ENCODE results near the gene C1QL1.

Gene C1QL1

DNA sequence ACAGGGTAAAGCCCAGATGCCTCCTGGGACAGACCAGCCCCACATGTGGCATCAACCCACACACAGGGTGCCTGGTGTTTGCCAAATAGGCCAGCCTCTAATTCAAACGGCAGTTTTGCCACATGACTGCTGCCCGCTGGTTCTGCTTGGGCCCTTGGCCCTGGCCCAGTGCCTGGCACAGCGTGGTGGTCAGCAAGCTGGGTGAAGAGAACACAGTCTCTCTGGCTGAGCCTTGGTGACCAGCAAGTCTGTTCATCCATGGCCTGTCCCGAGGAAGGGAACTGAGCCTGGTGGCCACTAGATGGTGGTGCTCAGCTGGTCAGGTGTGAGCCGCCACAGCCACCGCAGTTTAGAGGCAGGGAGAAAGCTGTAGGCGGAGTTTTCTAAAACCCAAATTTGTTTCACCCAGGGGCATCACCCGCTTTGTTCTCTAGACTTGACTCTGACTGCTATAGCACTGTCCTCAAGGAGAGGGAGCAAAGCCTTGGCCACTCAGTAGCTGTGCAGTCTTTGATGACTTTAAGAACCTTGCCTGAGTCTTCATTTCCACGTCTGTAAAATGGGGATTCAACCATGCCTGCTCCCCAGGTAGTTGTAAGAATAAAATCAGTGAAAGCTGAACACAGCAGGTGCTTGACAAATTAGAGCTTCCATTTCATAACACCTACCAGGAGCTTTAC is 48.1 kb downstream of the C1QL1 start:
- TF ChIP-seq, protein P1, sequence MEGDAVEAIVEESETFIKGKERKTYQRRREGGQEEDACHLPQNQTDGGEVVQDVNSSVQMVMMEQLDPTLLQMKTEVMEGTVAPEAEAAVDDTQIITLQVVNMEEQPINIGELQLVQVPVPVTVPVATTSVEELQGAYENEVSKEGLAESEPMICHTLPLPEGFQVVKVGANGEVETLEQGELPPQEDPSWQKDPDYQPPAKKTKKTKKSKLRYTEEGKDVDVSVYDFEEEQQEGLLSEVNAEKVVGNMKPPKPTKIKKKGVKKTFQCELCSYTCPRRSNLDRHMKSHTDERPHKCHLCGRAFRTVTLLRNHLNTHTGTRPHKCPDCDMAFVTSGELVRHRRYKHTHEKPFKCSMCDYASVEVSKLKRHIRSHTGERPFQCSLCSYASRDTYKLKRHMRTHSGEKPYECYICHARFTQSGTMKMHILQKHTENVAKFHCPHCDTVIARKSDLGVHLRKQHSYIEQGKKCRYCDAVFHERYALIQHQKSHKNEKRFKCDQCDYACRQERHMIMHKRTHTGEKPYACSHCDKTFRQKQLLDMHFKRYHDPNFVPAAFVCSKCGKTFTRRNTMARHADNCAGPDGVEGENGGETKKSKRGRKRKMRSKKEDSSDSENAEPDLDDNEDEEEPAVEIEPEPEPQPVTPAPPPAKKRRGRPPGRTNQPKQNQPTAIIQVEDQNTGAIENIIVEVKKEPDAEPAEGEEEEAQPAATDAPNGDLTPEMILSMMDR (IDR thresholded peaks at IDR 0.05; ENCODE audit: control extremely low read depth, extremely low read depth, low read depth, missing control alignments) = peak; percentile 92
- ChIA-PET POLR2A (interaction anchor here (0.9 to 1.7 kb wide), 2 partner anchors 229 to 232 kb away, joined by 3 to 11 read pairs; partner anchors contain the start of gene HEXIM1), CTCF (interaction anchor here (0.7 to 12.6 kb wide), 53 partner anchors 10 to 278 kb away, joined by 3 to 196 read pairs (median 5); partner anchors contain the start of genes ACBD4, HEXIM1, NMT1 and PLCD3)
- peak; percentile 90 for DNase-seq (ENCODE audit: extremely low spot score)

DNA sequence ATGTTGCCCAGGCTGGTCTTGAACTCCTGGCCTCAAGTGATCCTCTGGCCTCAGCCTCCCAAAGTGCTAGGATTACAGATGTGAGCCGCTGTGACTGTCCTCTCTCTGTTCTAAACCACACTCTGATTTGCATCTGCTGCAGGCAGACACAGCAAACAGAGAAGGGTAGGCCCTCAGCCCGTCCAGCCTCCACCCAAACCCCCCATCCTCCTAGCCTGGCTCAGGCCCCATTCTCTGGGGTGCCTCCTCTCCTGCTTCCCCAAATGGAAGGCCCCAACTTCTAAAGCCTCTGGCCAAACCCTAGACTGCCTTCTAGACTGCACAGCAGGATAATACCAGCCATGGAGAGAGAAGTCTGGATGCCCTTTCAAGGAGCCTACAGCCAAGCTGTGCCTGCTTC is 48.7 kb downstream of the C1QL1 start:
- TF ChIP-seq, protein P1 (IDR thresholded peaks at IDR 0.05; ENCODE audit: control extremely low read depth, extremely low read depth, low read depth, missing control alignments) = no peak
- DNase-seq (ENCODE audit: extremely low spot score) = no peak
- ChIA-PET POLR2A (interaction anchor here (0.6 kb wide), 1 partner anchor 493 kb away, joined by 4 read pairs; no protein-coding TSS in a partner anchor), CTCF (interaction anchor here (0.9 to 12.6 kb wide), 30 partner anchors 9 to 279 kb away, joined by 3 to 196 read pairs (median 6); partner anchors contain the start of genes ACBD4 and PLCD3)

DNA sequence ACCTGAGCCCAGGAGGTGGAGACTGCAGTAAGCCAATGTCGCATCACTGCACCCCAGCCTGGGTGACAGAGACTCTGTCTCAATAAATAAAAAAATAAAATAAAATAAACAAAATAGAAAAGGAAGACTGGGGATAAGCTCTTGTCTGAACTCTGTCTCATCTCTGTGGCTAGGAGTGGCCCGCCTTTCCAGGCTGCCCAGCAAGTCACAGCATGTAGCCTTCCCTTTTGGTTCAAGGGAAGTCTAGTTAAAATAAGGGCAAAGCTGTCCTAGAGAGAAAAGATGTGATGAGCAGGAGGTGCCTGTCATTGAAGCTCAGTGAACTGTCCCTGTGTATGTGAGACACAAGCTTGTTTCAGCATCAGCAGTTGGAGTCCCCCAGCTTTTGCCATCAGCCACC is 50.1 kb downstream of the C1QL1 start:
- POLR2A ChIA-PET = interaction anchor here (0.6 kb wide), 1 partner anchor 1144 kb away, joined by 3 read pairs; no protein-coding TSS in a partner anchor
- CTCF ChIA-PET = interaction anchor here (0.8 to 12.6 kb wide), 14 partner anchors 8 to 279 kb away, joined by 3 to 196 read pairs (median 4); partner anchors contain the start of genes ACBD4 and EFTUD2
- DNase-seq (ENCODE audit: extremely low spot score) = no peak
- TF ChIP-seq, protein P1 (IDR thresholded peaks at IDR 0.05; ENCODE audit: control extremely low read depth, extremely low read depth, low read depth, missing control alignments) = no peak

DNA sequence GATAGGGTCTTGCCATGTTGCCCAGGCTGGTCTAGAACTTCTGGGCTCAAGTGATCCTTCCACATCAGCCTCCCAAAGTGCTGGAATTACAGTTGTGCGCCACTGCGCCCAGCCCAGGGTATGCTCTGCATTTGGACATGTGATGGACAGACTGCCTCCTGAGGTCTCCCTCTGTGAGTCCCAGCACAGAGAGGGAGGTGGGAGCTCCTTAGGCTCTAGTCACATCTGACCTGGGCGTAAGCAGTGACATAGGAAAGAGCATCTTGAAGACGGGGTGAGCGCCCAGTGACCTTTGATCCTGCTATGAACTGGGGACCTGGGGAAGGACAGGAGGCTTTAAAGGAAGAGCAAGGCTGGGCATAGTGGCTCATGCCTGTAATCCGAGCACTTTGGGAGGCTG is 50.6 kb downstream of the C1QL1 start:
- ChIA-PET POLR2A (interaction anchor here (0.6 kb wide), 1 partner anchor 1145 kb away, joined by 3 read pairs; no protein-coding TSS in a partner anchor), CTCF (interaction anchor here (0.8 to 12.6 kb wide), 13 partner anchors 7 to 280 kb away, joined by 3 to 196 read pairs (median 5); partner anchors contain the start of genes ACBD4 and EFTUD2)
- DNase-seq (ENCODE audit: extremely low spot score) = no peak
- TF ChIP-seq, protein P1 (IDR thresholded peaks at IDR 0.05; ENCODE audit: control extremely low read depth, extremely low read depth, low read depth, missing control alignments) = no peak

DNA sequence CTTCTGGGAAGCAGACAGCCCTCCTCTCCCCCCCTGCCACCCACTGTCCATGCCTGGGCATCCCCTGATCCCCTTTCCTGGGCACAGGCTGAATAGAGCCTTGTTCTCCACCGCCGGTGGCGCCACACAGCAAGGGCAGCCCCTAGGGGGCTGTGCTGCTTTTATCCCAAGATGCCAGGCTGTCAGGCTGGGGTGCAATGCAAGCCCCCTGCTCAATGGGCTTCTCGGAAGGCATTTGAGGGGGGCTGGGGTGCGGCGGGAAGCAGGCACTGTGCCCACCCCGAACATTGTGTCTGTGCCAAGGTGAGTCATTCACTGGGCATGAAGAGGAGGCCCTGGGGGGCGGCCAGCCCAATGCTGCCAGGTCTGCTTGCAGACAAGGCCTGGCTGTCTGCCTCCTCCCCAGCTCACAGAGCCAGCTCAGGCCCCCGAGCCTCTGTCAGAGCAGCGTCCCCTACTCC is 51.3 kb downstream of the C1QL1 start:
- TF ChIP-seq, protein P1 (IDR thresholded peaks at IDR 0.05; ENCODE audit: control extremely low read depth, extremely low read depth, low read depth, missing control alignments) = no peak
- CTCF ChIA-PET = interaction anchor here (5.2 to 12.6 kb wide), 3 partner anchors 13 to 185 kb away, joined by 65 to 196 read pairs (median 87); a partner anchor contains a TSS
- POLR2A ChIA-PET = no interaction called here
- DNase-seq (ENCODE audit: extremely low spot score) = no peak

DNA sequence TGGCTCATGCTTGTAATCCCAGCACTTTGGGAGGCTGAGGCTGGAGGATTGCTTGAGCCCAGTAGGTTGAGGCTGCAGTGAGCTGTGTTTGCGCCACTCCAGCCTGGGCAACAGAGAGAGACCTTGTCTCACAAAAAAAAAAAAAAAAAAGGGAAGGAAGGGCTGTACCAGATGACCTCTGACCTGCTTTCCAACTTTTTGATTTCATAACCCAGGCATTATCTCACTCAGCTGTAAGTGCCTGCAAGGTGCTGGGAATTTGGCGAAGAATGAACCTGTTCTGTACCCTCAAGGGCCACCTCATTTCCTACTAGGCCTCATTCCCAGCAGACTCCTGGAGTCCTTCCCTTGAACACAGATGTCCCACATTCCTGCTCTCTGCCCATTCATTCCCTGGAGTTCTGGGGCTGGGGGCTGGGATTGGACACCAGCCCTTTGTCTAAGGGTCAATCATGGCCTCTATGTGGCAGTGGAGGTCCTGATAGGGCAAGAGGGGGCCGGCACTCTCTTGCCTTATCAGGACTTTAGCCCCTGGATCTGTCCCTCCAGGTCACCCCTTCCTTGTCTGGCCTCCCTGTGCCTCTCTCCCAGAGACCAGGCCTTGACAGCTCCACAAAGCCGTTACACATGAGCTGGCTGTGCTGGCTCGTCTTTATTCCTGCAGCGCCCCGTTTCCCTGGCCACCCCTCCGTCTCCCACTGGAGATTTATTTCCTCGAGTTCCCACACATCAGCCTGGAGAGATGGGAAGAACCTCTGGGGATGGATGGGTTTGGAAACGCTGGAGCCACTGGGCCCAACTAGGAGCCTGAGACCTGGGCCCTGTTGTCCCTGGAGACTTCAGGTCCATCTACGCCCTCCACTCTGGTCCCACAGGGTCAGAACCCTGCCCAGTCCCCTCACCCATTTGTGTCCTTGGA is 52.0 kb downstream of the C1QL1 start:
- CTCF ChIA-PET = interaction anchor here (2.0 to 12.6 kb wide), 4 partner anchors 105 to 219 kb away, joined by 6 to 196 read pairs (median 48); partner anchors contain the start of gene ACBD4
- POLR2A ChIA-PET = no interaction called here
- DNase-seq (ENCODE audit: extremely low spot score) = no peak
- TF ChIP-seq, protein P1 (IDR thresholded peaks at IDR 0.05; ENCODE audit: control extremely low read depth, extremely low read depth, low read depth, missing control alignments) = no peak

All from GM10248 (cell line).